HFFc6 (cell line): ENCODE results near the gene GOLM1. TPM values are rescaled to one million over a fixed set of nuclear protein-coding genes. Genes with fewer than 3 reads are reported as not detected.
A peak's percentile ranks its signal among the peaks of the same experiment; 100 is the strongest.

Experiments used
- DNase-seq: peaks from one replicate; pipeline ENCODE4 v3.0.0-alpha.2; 2018
- H3K27ac Mint-ChIP-seq: 2 replicates; pipeline ENCODE4 v1.8.0; 2020; ENCODE audit warnings: mild to moderate bottlenecking, mixed read lengths
- H3K27me3 Mint-ChIP-seq: 2 replicates; pipeline ENCODE4 v1.8.0; 2021; ENCODE audit warnings: mild to moderate bottlenecking, moderate library complexity, mixed read lengths; ENCODE audit not compliant: insufficient read depth
- H3K36me3 Mint-ChIP-seq: 2 replicates; pipeline ENCODE4 v1.8.0; 2021; ENCODE audit warnings: low read depth, mixed read lengths
- H3K4me1 Mint-ChIP-seq: 2 replicates; pipeline ENCODE4 v1.8.0; 2020; ENCODE audit warnings: low read depth, mixed read lengths
- H3K4me3 Mint-ChIP-seq: 2 replicates; pipeline ENCODE4 v1.8.0; 2020; ENCODE audit warnings: mild to moderate bottlenecking, moderate library complexity, mixed read lengths
- H3K9me3 Mint-ChIP-seq: 2 replicates; pipeline ENCODE4 v1.8.0; 2020; ENCODE audit warnings: mild to moderate bottlenecking, mixed read lengths
- total RNA-seq, 6 experiments: library from RNA; stranded (reverse); fragmentation: NEBNext Ultra II Directional; extraction: Animal tissue kit (Norgen Biotek cat#: 25700); gene quantifications; 2 replicates in 1 of 6; 3 replicates in 5 of 6; pipeline ENCODE4 v1.2.3, GENCODE V29; 2021
- TF ChIP-seq, protein P1 (sequence below): fragments of 200-600 bp; sonication (generic); IDR thresholded peaks from 2 replicates; pipeline ENCODE4 v1.5.0; 2021; ENCODE audit warnings: antibody characterized with exemption, mild to moderate bottlenecking

The GOLM1 gene
- total RNA-seq, 6 experiments from 2014 or later: 24.0 to 36.6 (median 25.0) TPM

DNA sequence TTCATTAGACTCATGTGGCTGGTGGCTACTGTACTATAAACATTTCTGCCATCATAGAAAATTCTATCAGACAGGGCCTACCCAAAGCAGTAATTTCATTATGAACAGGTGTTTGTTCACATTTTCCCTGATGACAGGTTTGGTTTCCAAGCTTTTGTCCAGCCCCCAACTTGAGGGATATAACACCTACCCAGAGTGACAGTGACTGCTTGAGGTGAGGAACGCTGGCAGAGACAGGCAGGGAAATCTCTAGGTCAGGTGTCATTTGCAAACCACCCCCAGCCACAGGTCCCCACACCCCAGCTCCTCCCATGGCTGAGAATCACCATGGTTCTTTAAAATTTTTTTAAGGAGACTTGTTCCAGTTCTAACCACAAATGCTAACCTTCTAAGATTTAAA lies 25.5 kb downstream of the GOLM1 start:
- H3K36me3 Mint-ChIP-seq: no peaks in the 10 kb centered on the region; the same call in 1 of the 2 replicates
- H3K4me1 Mint-ChIP-seq: peaks cover 10% of the 10 kb centered on the region; the same call in 1 of the 2 replicates
- H3K27me3 Mint-ChIP-seq: no peaks in the 10 kb centered on the region; the same call in 1 of the 2 replicates
- H3K9me3 Mint-ChIP-seq: no peaks in the 10 kb centered on the region
- H3K27ac Mint-ChIP-seq: no peak overlapping the region
- TF ChIP-seq, protein P1, sequence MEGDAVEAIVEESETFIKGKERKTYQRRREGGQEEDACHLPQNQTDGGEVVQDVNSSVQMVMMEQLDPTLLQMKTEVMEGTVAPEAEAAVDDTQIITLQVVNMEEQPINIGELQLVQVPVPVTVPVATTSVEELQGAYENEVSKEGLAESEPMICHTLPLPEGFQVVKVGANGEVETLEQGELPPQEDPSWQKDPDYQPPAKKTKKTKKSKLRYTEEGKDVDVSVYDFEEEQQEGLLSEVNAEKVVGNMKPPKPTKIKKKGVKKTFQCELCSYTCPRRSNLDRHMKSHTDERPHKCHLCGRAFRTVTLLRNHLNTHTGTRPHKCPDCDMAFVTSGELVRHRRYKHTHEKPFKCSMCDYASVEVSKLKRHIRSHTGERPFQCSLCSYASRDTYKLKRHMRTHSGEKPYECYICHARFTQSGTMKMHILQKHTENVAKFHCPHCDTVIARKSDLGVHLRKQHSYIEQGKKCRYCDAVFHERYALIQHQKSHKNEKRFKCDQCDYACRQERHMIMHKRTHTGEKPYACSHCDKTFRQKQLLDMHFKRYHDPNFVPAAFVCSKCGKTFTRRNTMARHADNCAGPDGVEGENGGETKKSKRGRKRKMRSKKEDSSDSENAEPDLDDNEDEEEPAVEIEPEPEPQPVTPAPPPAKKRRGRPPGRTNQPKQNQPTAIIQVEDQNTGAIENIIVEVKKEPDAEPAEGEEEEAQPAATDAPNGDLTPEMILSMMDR: no peak
- DNase-seq: no peak
- no peak overlapping the region for H3K4me3 Mint-ChIP-seq

DNA sequence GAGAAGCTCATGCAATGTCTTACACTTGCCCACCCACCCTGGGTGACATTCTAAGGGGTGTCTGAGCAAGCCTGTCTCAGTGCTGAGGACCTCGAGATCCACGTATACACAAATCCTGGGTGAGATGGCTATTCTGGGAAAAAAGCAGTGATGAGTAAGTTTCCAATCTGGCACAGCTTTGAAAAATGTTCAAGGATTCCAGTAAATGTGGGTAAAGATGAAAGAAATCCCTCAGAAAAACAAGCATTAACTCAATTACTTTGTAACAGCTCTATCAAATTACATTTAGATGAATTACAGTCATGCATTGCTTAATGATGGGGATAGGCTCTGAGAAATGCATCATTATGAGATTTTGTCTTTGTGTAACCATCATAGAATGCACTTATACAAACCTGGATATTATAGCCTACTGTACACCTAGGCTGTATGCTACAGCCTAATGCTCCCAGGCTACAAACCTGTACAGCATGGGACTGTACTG lies 26.9 kb downstream of the GOLM1 start:
- H3K4me3 Mint-ChIP-seq: no peak overlapping the region
- DNase-seq: peak; percentile 8
- no peaks in the 10 kb centered on the region for H3K36me3 Mint-ChIP-seq
- peaks cover 10% of the 10 kb centered on the region; the same call in 1 of the 2 replicates for H3K4me1 Mint-ChIP-seq
- no peak overlapping the region for H3K27ac Mint-ChIP-seq
- H3K27me3 Mint-ChIP-seq: no peaks in the 10 kb centered on the region; the same call in 1 of the 2 replicates
- TF ChIP-seq, protein P1: no peak
- H3K9me3 Mint-ChIP-seq: no peaks in the 10 kb centered on the region

GRCh38 chr9:86069206-86069869 lies 30.0 kb downstream of the GOLM1 start:
- Mint-ChIP-seq H3K27me3 (no peaks in the 10 kb centered on the region; the same call in 1 of the 2 replicates), H3K9me3 (no peaks in the 10 kb centered on the region), H3K27ac (no peak overlapping the region), H3K4me1 (peaks cover 10% of the 10 kb centered on the region; the same call in 1 of the 2 replicates), H3K36me3 (no peaks in the 10 kb centered on the region), H3K4me3 (no peak overlapping the region)
- TF ChIP-seq, protein P1: no peak
- no peak for DNase-seq

DNA sequence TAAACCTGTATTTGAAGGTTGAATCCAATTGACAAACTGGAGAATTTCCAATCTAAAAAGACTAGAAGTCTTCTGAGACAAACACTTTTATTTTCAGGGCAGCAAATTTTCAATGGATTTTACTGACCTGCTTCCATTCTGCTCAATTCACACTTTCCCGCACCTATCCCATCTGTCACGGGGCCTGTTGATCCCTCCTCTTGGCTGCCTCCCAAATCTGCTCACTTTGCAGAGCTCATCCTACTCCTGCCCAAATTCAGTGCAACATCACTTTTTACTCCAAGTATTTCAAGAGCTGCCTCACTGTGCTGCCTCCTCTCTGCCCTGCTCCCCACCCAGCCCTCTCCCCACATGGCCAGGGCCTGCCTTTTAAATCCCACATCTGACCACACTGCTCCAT lies 35.1 kb downstream of the GOLM1 start:
- Mint-ChIP-seq H3K4me1 (no peaks in the 10 kb centered on the region), H3K36me3 (no peaks in the 10 kb centered on the region), H3K4me3 (no peak overlapping the region), H3K27me3 (no peaks in the 10 kb centered on the region), H3K9me3 (no peaks in the 10 kb centered on the region), H3K27ac (no peak overlapping the region)
- no peak for DNase-seq
- TF ChIP-seq, protein P1: no peak

DNA sequence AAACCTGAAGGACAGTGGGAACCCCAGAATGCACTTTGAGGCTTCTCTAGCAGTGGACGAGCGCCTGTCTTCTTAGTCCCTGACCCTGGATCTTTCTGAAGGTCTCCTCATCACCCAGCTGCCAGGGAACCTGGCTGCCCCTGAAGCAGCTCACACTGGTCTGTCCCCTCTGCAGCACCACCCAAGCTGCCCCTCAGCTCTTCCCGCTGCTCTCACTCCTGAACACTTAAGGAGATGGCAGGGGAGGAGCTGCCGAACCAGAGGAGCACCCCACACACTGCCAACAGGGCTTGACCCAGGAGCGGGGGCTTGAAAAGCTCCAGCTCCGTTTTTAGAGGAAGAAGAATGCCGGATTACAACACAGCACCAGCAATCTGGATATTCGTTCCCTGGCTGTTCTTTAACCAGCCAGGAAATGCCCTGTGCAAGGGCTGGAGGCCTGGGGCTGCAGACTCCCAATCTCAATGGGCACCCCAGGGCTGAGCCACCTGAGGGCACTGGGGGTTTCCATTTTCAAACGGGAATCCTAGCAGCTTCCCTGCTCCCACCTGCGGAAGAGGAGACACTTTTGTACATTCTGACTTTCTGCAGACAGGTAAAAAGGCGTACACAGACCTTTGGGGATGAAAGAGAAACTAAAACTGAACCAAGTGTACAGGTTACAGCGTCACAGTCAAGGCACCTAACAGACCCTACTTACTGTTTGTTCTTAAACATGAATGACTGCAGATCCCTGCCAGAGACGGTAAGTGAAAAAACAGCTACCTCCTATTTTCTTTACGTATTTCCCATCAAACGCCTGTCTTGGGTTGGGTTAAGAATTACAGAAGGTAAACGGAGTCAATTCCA lies 36.3 kb downstream of the GOLM1 start:
- H3K9me3 Mint-ChIP-seq: no peaks in the 10 kb centered on the region
- TF ChIP-seq, protein P1: no peak
- no peak overlapping the region for H3K4me3 Mint-ChIP-seq
- no peak for DNase-seq
- H3K27me3 Mint-ChIP-seq: no peaks in the 10 kb centered on the region
- H3K4me1 Mint-ChIP-seq: no peaks in the 10 kb centered on the region
- H3K27ac Mint-ChIP-seq: no peak overlapping the region
- H3K36me3 Mint-ChIP-seq: no peaks in the 10 kb centered on the region
